ENCODE measurements around the gene HCN4. TPM values are rescaled to one million over a fixed set of nuclear protein-coding genes. Genes with fewer than 3 reads are reported as not detected.
A peak's percentile ranks its signal among the peaks of the same experiment; 100 is the strongest.

Gene HCN4
- total RNA-seq, 4 donors from 2014 or later: 0.14 TPM; not detected in 3

DNA sequence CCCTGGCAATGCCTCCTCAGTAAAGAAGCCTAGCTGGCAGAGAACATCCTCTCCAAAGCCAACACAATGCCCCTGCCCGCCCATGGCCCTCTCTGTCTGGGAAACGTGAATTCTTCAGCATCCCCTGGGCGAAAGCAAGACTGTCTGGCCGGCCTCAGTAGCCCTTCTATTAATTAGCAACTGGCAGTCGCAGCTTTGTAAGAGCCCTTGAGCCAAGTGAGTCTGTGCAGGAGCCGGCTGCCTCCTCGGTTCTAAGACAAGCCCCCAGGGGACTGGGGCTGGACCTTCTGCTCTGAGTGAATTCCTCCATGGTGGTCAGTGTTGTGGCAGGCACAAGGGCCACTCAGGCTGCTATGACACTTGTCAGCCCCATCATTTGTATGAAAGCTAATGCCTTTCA, 7.4 kb downstream of the HCN4 start:
- in situ Hi-C loops (cut with MboI; ENCODE audit: low pct_ligation_motif_present in 1 of 4, low pct_unique_long_range_greater_than_20kb in 1 of 4, low sequenced_read_pairs in 3 of 4) (no loop called here), intact Hi-C loops (cut with DNase I; ENCODE audit: low total_unique reads) (no loop called here)
- TF ChIP-seq EP300 (IDR thresholded peaks at IDR 0.05; ENCODE audit: low read depth): no peak
- Histone ChIP-seq H3K4me3 (no peak overlapping the region), H3K36me3 (no peaks in the 10 kb centered on the region), H3K9me3 (no peaks in the 10 kb centered on the region), H3K27ac (no peak overlapping the region), H3K27me3 (peaks cover 35% of the 10 kb centered on the region), H3K4me1 (peaks cover 0 to 13% (median 2%) of the 10 kb centered on the region in 4 donors)
- no peak for DNase-seq
- 61% methylated on average over 6 of the region's 7 CpGs; no CpG with 5 or more reads in 1 of the 2 donors for WGBS, 2 donors (ENCODE audit: low coverage in 1 of 2)

DNA sequence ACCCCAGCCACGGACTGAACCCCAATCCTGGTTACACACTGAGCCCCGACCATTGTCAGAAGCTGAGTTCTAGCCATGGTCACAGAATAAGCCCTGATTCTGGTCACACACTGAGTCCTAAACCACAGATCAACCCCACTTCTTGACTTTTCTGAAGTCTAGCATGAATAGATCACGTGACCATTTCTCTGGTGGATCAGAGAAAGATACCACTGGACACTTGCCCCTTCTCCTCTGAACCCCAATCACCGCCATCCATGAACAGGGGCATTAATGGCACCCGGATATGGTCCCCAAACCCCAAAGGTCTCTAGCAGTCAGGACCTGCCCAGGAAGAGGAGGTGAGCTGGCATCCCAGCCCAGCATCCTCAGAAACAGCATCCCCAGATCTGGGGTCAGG, 9.1 kb downstream of the HCN4 start:
- Histone ChIP-seq H3K4me3 (no peak overlapping the region), H3K27me3 (peaks cover 20% of the 10 kb centered on the region), H3K36me3 (no peaks in the 10 kb centered on the region), H3K27ac (no peak overlapping the region), H3K9me3 (no peaks in the 10 kb centered on the region), H3K4me1 (peaks cover 0 to 13% (median 2%) of the 10 kb centered on the region in 4 donors)
- WGBS, 2 donors (ENCODE audit: low coverage in 1 of 2): 85 to 93% methylated on average over 4 to 5 of the region's 5 CpGs
- in situ Hi-C loops (cut with MboI; ENCODE audit: low pct_ligation_motif_present in 1 of 4, low pct_unique_long_range_greater_than_20kb in 1 of 4, low sequenced_read_pairs in 3 of 4): no loop called here
- TF ChIP-seq, protein P1, sequence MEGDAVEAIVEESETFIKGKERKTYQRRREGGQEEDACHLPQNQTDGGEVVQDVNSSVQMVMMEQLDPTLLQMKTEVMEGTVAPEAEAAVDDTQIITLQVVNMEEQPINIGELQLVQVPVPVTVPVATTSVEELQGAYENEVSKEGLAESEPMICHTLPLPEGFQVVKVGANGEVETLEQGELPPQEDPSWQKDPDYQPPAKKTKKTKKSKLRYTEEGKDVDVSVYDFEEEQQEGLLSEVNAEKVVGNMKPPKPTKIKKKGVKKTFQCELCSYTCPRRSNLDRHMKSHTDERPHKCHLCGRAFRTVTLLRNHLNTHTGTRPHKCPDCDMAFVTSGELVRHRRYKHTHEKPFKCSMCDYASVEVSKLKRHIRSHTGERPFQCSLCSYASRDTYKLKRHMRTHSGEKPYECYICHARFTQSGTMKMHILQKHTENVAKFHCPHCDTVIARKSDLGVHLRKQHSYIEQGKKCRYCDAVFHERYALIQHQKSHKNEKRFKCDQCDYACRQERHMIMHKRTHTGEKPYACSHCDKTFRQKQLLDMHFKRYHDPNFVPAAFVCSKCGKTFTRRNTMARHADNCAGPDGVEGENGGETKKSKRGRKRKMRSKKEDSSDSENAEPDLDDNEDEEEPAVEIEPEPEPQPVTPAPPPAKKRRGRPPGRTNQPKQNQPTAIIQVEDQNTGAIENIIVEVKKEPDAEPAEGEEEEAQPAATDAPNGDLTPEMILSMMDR (IDR thresholded peaks at IDR 0.05): no peak
- TF ChIP-seq POLR2AphosphoS5 (IDR thresholded peaks at IDR 0.05) (no peak), EP300 (IDR thresholded peaks at IDR 0.05; ENCODE audit: low read depth) (no peak), POLR2A (IDR thresholded peaks at IDR 0.05) (no peak)
- intact Hi-C loops (cut with DNase I; ENCODE audit: low total_unique reads): no loop called here
- no peak for DNase-seq

DNA sequence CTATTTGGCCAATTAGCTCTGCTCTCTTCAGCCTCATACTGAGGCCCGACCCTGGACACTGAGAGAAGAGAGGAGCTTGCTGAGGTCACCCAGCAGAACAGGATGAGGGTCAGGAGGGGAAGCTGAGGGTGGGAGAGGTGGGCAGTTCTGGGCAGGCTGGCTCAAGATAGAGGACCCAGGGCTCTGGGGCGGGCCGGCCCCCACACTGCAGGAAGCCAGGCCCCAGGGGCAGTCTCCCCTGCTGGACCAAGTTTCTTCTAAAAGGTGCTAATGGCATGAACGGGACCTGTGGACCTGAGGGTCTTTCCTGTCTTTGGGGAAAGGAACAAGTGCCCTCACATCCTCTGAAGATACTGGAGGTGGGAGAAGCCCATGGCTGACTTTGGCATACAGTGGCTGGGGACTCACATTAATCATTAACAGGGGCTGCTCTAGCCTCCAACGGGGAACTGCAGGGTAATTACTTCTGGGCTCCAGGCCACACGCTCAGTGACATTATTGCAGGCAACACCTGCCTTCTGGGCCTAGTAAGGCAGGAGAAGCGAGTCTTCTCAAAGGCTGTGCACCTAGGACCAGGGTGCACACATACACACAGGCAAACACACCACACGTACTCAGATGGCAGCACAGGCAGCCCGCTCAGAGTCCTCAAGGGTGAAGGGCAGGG, 10.6 kb downstream of the HCN4 start:
- no peaks in the 10 kb centered on the region for H3K9me3 ChIP-seq
- H3K4me3 ChIP-seq: no peak overlapping the region
- in situ Hi-C loops (cut with MboI; ENCODE audit: low pct_ligation_motif_present in 1 of 4, low pct_unique_long_range_greater_than_20kb in 1 of 4, low sequenced_read_pairs in 3 of 4) (no loop called here), intact Hi-C loops (cut with DNase I; ENCODE audit: low total_unique reads) (no loop called here)
- H3K27me3 ChIP-seq: peaks cover 8% of the 10 kb centered on the region
- no peak for TF ChIP-seq EP300 (IDR thresholded peaks at IDR 0.05; ENCODE audit: low read depth)
- TF ChIP-seq, protein P1 (IDR thresholded peaks at IDR 0.05): no peak
- no peak for TF ChIP-seq POLR2AphosphoS5 (IDR thresholded peaks at IDR 0.05)
- TF ChIP-seq POLR2A (IDR thresholded peaks at IDR 0.05): no peak
- no peaks in the 10 kb centered on the region for H3K36me3 ChIP-seq
- 48% methylated on average over 9 of the region's 9 CpGs; no CpG with 5 or more reads in 1 of the 2 donors for whole genome bisulfite sequencing, 2 donors (ENCODE audit: low coverage in 1 of 2)
- peaks cover 0 to 13% (median 2%) of the 10 kb centered on the region in 4 donors for H3K4me1 ChIP-seq
- H3K27ac ChIP-seq: no peak overlapping the region
- peak; percentile 71 for DNase-seq

DNA sequence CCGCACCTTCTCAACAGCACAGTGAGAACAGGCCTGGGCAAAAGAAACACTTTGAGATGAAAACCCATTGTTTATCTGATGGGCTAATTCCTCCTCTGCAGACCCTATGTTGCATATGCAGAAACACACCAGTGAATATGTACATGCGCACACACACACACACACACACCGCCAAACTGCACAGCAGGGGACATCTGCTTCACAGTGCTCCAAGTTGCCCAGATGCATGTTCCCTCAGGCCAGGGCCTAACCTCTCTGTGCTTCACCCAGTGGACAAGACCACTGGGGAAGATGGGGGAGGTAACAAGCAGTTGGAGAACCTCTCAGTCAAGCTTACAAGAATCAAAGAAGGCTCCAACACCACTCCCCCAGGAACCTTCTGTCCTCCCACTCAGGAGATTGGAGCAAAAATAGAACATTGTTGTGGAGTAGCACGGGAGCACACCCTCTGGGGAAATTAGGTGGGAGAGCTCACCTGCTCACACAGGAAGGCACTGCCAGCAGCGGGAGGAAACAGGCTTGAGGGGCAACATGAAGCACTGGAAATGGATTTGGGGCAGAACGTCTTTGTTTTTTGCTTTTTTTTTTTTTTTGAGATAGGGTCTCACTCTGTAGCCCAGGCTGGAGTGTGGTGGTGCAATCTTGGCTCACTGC, 13.0 kb downstream of the HCN4 start:
- Histone ChIP-seq H3K36me3 (no peaks in the 10 kb centered on the region), H3K27ac (no peak overlapping the region), H3K9me3 (no peaks in the 10 kb centered on the region), H3K4me3 (no peak overlapping the region), H3K27me3 (peaks cover 2% of the 10 kb centered on the region), H3K4me1 (peaks cover 0 to 13% (median 2%) of the 10 kb centered on the region in 4 donors)
- no peak for DNase-seq
- intact Hi-C loops (cut with DNase I; ENCODE audit: low total_unique reads): no loop called here
- WGBS, 2 donors (ENCODE audit: low coverage in 1 of 2): 83 to 87% methylated on average over 6 of the region's 6 CpGs
- TF ChIP-seq, protein P1 (IDR thresholded peaks at IDR 0.05): no peak
- TF ChIP-seq POLR2AphosphoS5 (IDR thresholded peaks at IDR 0.05): no peak
- TF ChIP-seq EP300 (IDR thresholded peaks at IDR 0.05; ENCODE audit: low read depth): no peak
- no peak for TF ChIP-seq POLR2A (IDR thresholded peaks at IDR 0.05)
- in situ Hi-C loops (cut with MboI; ENCODE audit: low pct_ligation_motif_present in 1 of 4, low pct_unique_long_range_greater_than_20kb in 1 of 4, low sequenced_read_pairs in 3 of 4): no loop called here
